Keratinocyte (primary cell): ENCODE data around the gene ZFP91. TPM values are rescaled to one million over a fixed set of nuclear protein-coding genes. Genes with fewer than 3 reads are reported as not detected.

Source experiments
- DNase-seq: peaks from one replicate; pipeline ENCODE4 v3.0.0-alpha.2; 2011; ENCODE audit warnings: low read depth, missing footprints, low spot score
- FAIRE-seq: peaks from 2 replicates; lab custom pipeline; 2011; peaks lifted over from hg19 to GRCh38; lab: Jason Lieb, UNC
- H2AFZ ChIP-seq: 2 replicates; pipeline ENCODE4 v1.6.0; 2012; ENCODE audit warnings: low read length, control low read depth, inconsistent platforms; ENCODE audit not compliant: control insufficient read depth
- H3K27ac ChIP-seq: 2 replicates; pipeline ENCODE4 v1.5.1; 2011; ENCODE audit warnings: low read length; ENCODE audit not compliant: control insufficient read depth, insufficient read depth
- H3K27me3 ChIP-seq: 3 replicates; pipeline ENCODE4 v1.6.0; 2011; ENCODE audit warnings: low read length; ENCODE audit not compliant: control insufficient read depth, insufficient read depth; ENCODE audit errors: extremely low read depth
- H3K36me3 ChIP-seq, 2 experiments: 2 replicates in 1 of 2; 3 replicates in 1 of 2; pipeline ENCODE4 v1.5.1; 2011; ENCODE audit warnings: low read length in 2 of 2, mild to moderate bottlenecking in 1 of 2; ENCODE audit not compliant: control insufficient read depth in 2 of 2, insufficient read depth in 2 of 2; ENCODE audit errors: extremely low read depth in 1 of 2
- H3K4me1 ChIP-seq: 3 replicates; pipeline ENCODE4 v1.5.1; 2011; ENCODE audit warnings: low read length; ENCODE audit not compliant: control insufficient read depth, insufficient read depth; ENCODE audit errors: extremely low read depth
- H3K4me2 ChIP-seq: 3 replicates; pipeline ENCODE4 v1.6.0; 2011; ENCODE audit warnings: low read depth, low read length; ENCODE audit not compliant: control insufficient read depth, insufficient read depth; ENCODE audit errors: extremely low read depth
- H3K4me3 ChIP-seq, 3 experiments: fragments of 200-600 bp in 1 of 3; sonication (generic) in 1 of 3; 2 replicates in 2 of 3; 3 replicates in 1 of 3; pipeline ENCODE4 v1.5.1; 2011 to 2016; ENCODE audit warnings: low read length in 3 of 3, mild to moderate bottlenecking in 3 of 3, control low read depth in 2 of 3, inconsistent platforms in 1 of 3, low read depth in 1 of 3, mixed read lengths in 1 of 3, mixed run types in 1 of 3, moderate library complexity in 1 of 3; ENCODE audit not compliant: control insufficient read depth in 2 of 3, insufficient read depth in 2 of 3; ENCODE audit errors: extremely low read depth in 1 of 3
- H3K79me2 ChIP-seq: 2 replicates; pipeline ENCODE4 v1.6.0; 2012; ENCODE audit warnings: low read length; ENCODE audit not compliant: control insufficient read depth, insufficient read depth
- H3K9ac ChIP-seq: 3 replicates; pipeline ENCODE4 v1.6.0; 2011; ENCODE audit warnings: low read length; ENCODE audit not compliant: control insufficient read depth, insufficient read depth; ENCODE audit errors: extremely low read depth
- H3K9me1 ChIP-seq: 3 replicates; pipeline ENCODE4 v1.6.0; 2011; ENCODE audit warnings: low read length; ENCODE audit not compliant: control insufficient read depth, insufficient read depth; ENCODE audit errors: extremely low read depth
- H3K9me3 ChIP-seq: 2 replicates; pipeline ENCODE4 v1.5.1; 2012; ENCODE audit warnings: low read depth, low read length; ENCODE audit not compliant: control insufficient read depth
- H4K20me1 ChIP-seq: 3 replicates; pipeline ENCODE4 v1.6.0; 2011; ENCODE audit warnings: low read length; ENCODE audit not compliant: control insufficient read depth, insufficient read depth; ENCODE audit errors: extremely low read depth
- EZH2 ChIP-seq: IDR thresholded peaks from one replicate; pipeline ENCODE4 v1.6.1; 2012; ENCODE audit warnings: inconsistent platforms, mild to moderate bottlenecking, low read length, moderate library complexity
- dilution Hi-C: fragments of 300-500 bp; cut with MboI; formaldehyde crosslinking; loops from one replicate; pipeline ENCODE4 v1.7.0; 2020; ENCODE audit warnings: low sequenced_read_pairs; ENCODE audit not compliant: extremely low pct_ligation_motif_present
- polyA plus RNA-seq, 5 experiments: library from polyadenylated mRNA; depleted of rRNA in 3 of 5; stranded (reverse) in 3 of 5; stranded (forward) in 1 of 5; unstranded in 1 of 5; fragments of >200 nt; gene quantifications; 1 replicate in 1 of 5; 2 replicates in 3 of 5; 3 replicates in 1 of 5; pipeline versions ENCODE4 v1.2.1 to v1.2.3, GENCODE V29; 2011 to 2012; ENCODE audit warnings: missing spikeins in 2 of 5, low read depth in 1 of 5, low replicate concordance in 1 of 5
- TF ChIP-seq, protein P1 (sequence below), 3 experiments: IDR thresholded peaks in 1 of 3; conservative IDR thresholded peaks in 1 of 3; optimal IDR thresholded peaks in 1 of 3; 2 replicates in 2 of 3; 3 replicates in 1 of 3; pipeline versions ENCODE3 to v1.5.1; 2011; ENCODE audit warnings: low read length in 3 of 3, mild to moderate bottlenecking in 3 of 3, moderate library complexity in 2 of 3, control low read depth in 1 of 3, inconsistent platforms in 1 of 3; ENCODE audit not compliant: insufficient read depth in 2 of 3; ENCODE audit errors: extremely low read depth in 1 of 3

ZFP91 gene
- polyA plus RNA-seq, 1 donor (not counting 4 experiments of a cell fraction or from before 2014, with no cell fraction given): 45.6 TPM

DNA sequence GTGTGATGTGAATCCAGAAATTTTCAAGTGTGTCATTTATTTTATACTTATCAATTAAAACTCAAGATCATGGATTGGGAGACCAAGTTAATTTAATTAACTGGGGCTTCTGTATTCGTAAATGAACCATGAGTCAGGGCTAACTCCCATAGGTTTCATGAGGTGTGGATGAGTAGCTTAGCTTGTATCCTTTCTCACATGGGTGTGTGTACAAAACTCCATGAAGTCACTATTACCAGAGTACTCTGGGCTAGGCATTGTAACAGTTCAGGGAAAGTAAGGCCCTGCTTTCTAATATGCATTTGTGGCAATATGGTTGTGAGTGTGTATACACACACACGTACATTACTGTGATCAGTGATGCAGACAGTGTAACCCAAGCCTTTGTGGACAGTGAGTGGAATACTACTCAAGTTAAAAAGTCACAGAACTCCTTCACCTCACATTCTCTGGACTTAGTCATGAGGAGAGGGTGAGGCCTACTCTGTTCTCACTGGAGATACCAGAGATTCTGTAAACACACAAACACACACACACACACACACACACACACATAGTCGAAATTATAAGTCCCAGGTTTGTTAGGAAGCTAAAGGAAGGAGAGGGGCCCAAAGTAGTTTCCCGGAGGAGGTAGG is 47.1 kb downstream of the ZFP91 start:
- Histone ChIP-seq H3K27me3 (no peaks in the 10 kb centered on the region), H3K79me2 (peaks cover 2% of the 10 kb centered on the region), H2AFZ (no peak overlapping the region), H3K9me1 (no peaks in the 10 kb centered on the region), H3K9ac (peak overlapping the region; percentile 7), H3K4me2 (no peak overlapping the region), H3K4me1 (peaks cover 71% of the 10 kb centered on the region), H4K20me1 (no peaks in the 10 kb centered on the region), H3K36me3 (peaks cover 2 to 18% of the 10 kb centered on the region in 2 experiments), H3K4me3 (no peak overlapping the region), H3K9me3 (no peaks in the 10 kb centered on the region), H3K27ac (peak overlapping the region; percentile 68)
- dilution Hi-C loops: no loop called here
- DNase-seq (peak; percentile 28), FAIRE-seq (peak; percentile 32)
- TF ChIP-seq, protein P1, sequence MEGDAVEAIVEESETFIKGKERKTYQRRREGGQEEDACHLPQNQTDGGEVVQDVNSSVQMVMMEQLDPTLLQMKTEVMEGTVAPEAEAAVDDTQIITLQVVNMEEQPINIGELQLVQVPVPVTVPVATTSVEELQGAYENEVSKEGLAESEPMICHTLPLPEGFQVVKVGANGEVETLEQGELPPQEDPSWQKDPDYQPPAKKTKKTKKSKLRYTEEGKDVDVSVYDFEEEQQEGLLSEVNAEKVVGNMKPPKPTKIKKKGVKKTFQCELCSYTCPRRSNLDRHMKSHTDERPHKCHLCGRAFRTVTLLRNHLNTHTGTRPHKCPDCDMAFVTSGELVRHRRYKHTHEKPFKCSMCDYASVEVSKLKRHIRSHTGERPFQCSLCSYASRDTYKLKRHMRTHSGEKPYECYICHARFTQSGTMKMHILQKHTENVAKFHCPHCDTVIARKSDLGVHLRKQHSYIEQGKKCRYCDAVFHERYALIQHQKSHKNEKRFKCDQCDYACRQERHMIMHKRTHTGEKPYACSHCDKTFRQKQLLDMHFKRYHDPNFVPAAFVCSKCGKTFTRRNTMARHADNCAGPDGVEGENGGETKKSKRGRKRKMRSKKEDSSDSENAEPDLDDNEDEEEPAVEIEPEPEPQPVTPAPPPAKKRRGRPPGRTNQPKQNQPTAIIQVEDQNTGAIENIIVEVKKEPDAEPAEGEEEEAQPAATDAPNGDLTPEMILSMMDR (optimal IDR thresholded peaks at IDR 0.05 in 1 of 3, IDR thresholded peaks at IDR 0.05 in 1 of 3, conservative IDR thresholded peaks at IDR 0.05 in 1 of 3; ENCODE audit: extremely low read depth in 1 of 3, insufficient read depth in 2 of 3, low read length in 3 of 3): no peak
- TF ChIP-seq EZH2: no peak

DNA sequence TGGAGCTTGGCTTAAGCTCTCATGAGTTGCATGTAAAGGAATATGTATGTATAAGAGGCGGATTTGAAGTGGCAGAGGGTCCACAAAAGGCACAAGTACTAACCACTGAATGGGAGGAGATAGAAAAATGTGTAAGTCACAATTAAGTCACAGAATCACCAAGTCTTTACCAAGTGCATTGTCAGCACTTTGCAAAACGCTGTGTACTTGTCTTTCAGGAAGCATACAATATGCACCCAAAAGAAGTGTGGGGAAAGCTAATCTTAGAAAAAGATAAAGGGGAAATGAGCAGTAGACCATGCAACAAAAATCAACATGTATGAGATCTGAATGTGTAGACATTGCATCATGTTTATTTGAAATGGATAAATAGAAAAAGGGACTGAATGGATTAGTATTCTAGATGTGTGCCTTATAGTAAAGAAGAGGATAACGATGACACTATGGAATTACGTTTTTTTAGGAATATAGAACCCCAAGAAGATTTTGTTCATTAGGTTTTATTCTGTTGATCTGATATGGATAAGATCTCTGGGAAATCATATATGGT is 48.1 kb downstream of the ZFP91 start:
- Histone ChIP-seq H2AFZ (no peak overlapping the region), H3K79me2 (peaks cover 2% of the 10 kb centered on the region), H3K9ac (peak overlapping the region; percentile 62), H4K20me1 (no peaks in the 10 kb centered on the region), H3K4me2 (peak overlapping the region; percentile 85), H3K27ac (peak overlapping the region; percentile 89), H3K4me1 (peaks cover 60% of the 10 kb centered on the region), H3K27me3 (no peaks in the 10 kb centered on the region), H3K9me3 (no peaks in the 10 kb centered on the region), H3K9me1 (no peaks in the 10 kb centered on the region), H3K4me3 (no peak overlapping the region), H3K36me3 (peaks cover 2 to 15% of the 10 kb centered on the region in 2 experiments)
- no peak for TF ChIP-seq EZH2
- TF ChIP-seq, protein P1 (optimal IDR thresholded peaks at IDR 0.05 in 1 of 3, IDR thresholded peaks at IDR 0.05 in 1 of 3, conservative IDR thresholded peaks at IDR 0.05 in 1 of 3; ENCODE audit: extremely low read depth in 1 of 3, insufficient read depth in 2 of 3, low read length in 3 of 3): no peak
- dilution Hi-C loops: no loop called here
- no peak for FAIRE-seq
- no peak for DNase-seq
